Measurements from ENCODE around the gene SIGLEC10.

- no peak for TF ChIP-seq CTCF (IDR thresholded peaks at IDR 0.05; ENCODE audit: low read length)
- TF ChIP-seq EZH2 (IDR thresholded peaks at IDR 0.05; ENCODE audit: borderline replicate concordance, low read length): no peak
Observed at GRCh38 chr19:51433043-51433442, 15.6 kb upstream of the SIGLEC10 start.
